Measurements from ENCODE around the gene PTPN9.

DNA sequence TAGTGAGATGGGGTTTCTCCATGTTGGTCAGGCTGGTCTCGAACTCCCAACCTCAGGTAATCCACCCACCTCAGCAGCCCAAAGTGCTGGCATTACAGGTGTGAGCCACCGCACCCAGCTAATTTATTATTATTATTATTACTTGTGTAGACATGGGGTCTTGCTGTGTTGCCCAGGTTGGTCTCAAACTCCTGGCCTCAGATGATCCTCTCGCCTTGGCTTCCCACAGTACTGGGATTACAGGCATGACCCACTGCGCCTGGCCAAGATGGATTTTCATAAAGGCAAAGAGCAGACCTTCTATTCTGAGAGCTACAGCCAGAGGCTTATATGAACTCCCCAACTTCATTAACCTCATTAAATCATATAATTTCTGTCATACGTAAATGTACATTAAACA is 17.2 kb downstream of the PTPN9 start:
- TF ChIP-seq CTCF (IDR thresholded peaks at IDR 0.05) (no peak), POLR2A (IDR thresholded peaks at IDR 0.05) (no peak), EP300 (IDR thresholded peaks at IDR 0.05) (no peak), POLR2AphosphoS5 (IDR thresholded peaks at IDR 0.05) (no peak)
